Natural killer cell (primary cell): Measurements from ENCODE around the gene DNMT3B. TPM values are rescaled to one million over a fixed set of nuclear protein-coding genes. Genes with fewer than 3 reads are reported as not detected.

Experiments
- ATAC-seq, 3 donors: fragments of 150-1000 bp in 2 of 3; fragments of 200-7000 bp in 1 of 3; cut with Tn5 transposase; 1 replicate in 1 of 3; 2 replicates in 2 of 3; pipeline ENCODE4 v1.10.0; 2021; ENCODE audit warnings: mild to moderate bottlenecking in 2 of 3, moderate library complexity in 2 of 3
- DNase-seq, 2 donors: peaks; one replicate each; pipeline versions ENCODE4 v3.0.0 to v3.0.0-alpha.2; 2013 to 2021; ENCODE audit warnings: mixed read lengths in 1 of 2
- H3K27ac ChIP-seq: one replicate; pipeline ENCODE4 v1.5.1; 2013; ENCODE audit warnings: mild to moderate bottlenecking, low read length
- H3K27me3 ChIP-seq: one replicate; pipeline ENCODE4 v1.6.1; 2013; ENCODE audit warnings: low read length; ENCODE audit not compliant: control insufficient read depth, insufficient read depth
- H3K36me3 ChIP-seq: one replicate; pipeline ENCODE4 v1.6.1; 2013; ENCODE audit warnings: low read length; ENCODE audit not compliant: control insufficient read depth, insufficient read depth
- H3K4me1 ChIP-seq: one replicate; pipeline ENCODE4 v1.6.1; 2013; ENCODE audit warnings: low read length; ENCODE audit not compliant: control insufficient read depth, insufficient read depth
- H3K4me3 ChIP-seq: one replicate; pipeline ENCODE4 v1.5.1; 2013; ENCODE audit warnings: low read length
- H3K9me3 ChIP-seq: one replicate; pipeline ENCODE4 v1.6.1; 2013; ENCODE audit warnings: low read length; ENCODE audit not compliant: control insufficient read depth, insufficient read depth
- H3K27ac Mint-ChIP-seq, 2 donors: one replicate each; pipeline ENCODE4 v1.8.0; 2022; ENCODE audit warnings: mild to moderate bottlenecking in 2 of 2, mixed read lengths in 2 of 2, moderate library complexity in 1 of 2
- H3K27me3 Mint-ChIP-seq, 2 donors: one replicate each; pipeline ENCODE4 v1.8.0; 2022; ENCODE audit warnings: low read depth in 2 of 2, mixed read lengths in 2 of 2
- H3K36me3 Mint-ChIP-seq: one replicate; pipeline ENCODE4 v1.8.0; 2022; ENCODE audit warnings: mixed read lengths
- H3K4me1 Mint-ChIP-seq, 2 donors: one replicate each; pipeline ENCODE4 v1.8.0; 2022; ENCODE audit warnings: mixed read lengths in 2 of 2
- H3K4me3 Mint-ChIP-seq: one replicate; pipeline ENCODE4 v1.8.0; 2022; ENCODE audit warnings: mild to moderate bottlenecking, moderate library complexity, mixed read lengths
- H3K9me3 Mint-ChIP-seq, 2 donors: one replicate each; pipeline ENCODE4 v1.8.0; 2022; ENCODE audit warnings: mixed read lengths in 2 of 2
- CTCF ChIP-seq: fragments of 200-600 bp; IDR thresholded peaks from one replicate; pipeline ENCODE4 v1.8.0; 2022; ENCODE audit warnings: antibody characterized with exemption
- WGBS: methylation state at CpG from one replicate; pipeline ENCODE4 v1.1.7; 2013; ENCODE audit warnings: missing lambda C conversion rate; ENCODE audit not compliant: insufficient coverage; 5-methylcytosine and 5-hydroxymethylcytosine counted together
- intact Hi-C: fragments of 100-400 bp; cut with micrococcal nuclease; formaldehyde crosslinking; loops from one replicate; pipeline ENCODE4 v1.14.2; 2022
- total RNA-seq, 4 donors: library from RNA; stranded (reverse); fragments of 120-200 nt in 1 of 4; gene quantifications; one replicate each; pipeline versions ENCODE4 v1.2.3 to v1.2.4, GENCODE V29; 2013 to 2022

Gene DNMT3B
- total RNA-seq, 3 donors from 2014 or later (not counting 1 experiment from before 2014, with no cell fraction given), result 0.42 to 0.68 (median 0.43) TPM

GRCh38 chr20:32849577-32849976, 87.4 kb downstream of the DNMT3B start:
- ATAC-seq (no peak), DNase-seq (no peak)
- no peaks in the 10 kb centered on the region for H3K27me3 Mint-ChIP-seq
- peaks cover 58% of the 10 kb centered on the region for H3K36me3 ChIP-seq
- H3K4me1 ChIP-seq, result no peaks in the 10 kb centered on the region
- no peak overlapping the region for H3K27ac ChIP-seq
- peaks cover 17 to 23% of the 10 kb centered on the region in 2 donors for H3K4me1 Mint-ChIP-seq
- H3K9me3 Mint-ChIP-seq, result no peaks in the 10 kb centered on the region
- H3K9me3 ChIP-seq, result no peaks in the 10 kb centered on the region
- WGBS, result 89% methylated on average over 4 of the region's 6 CpGs
- intact Hi-C loops, result no loop called here
- H3K36me3 Mint-ChIP-seq, result peaks cover 19% of the 10 kb centered on the region
- TF ChIP-seq CTCF, result no peak
- no peak overlapping the region for H3K4me3 ChIP-seq
- H3K27me3 ChIP-seq, result no peaks in the 10 kb centered on the region
- no peak overlapping the region for H3K27ac Mint-ChIP-seq
- H3K4me3 Mint-ChIP-seq, result no peak overlapping the region

GRCh38 chr20:32855387-32855786, 93.2 kb downstream of the DNMT3B start:
- Histone ChIP-seq H3K4me1 (peaks cover 10% of the 10 kb centered on the region), H3K27ac (no peak overlapping the region), H3K27me3 (no peaks in the 10 kb centered on the region), H3K36me3 (peaks cover 21% of the 10 kb centered on the region), H3K9me3 (no peaks in the 10 kb centered on the region), H3K4me3 (no peak overlapping the region)
- ATAC-seq (no peak), DNase-seq (no peak)
- Mint-ChIP-seq H3K9me3 (no peaks in the 10 kb centered on the region), H3K27me3 (no peaks in the 10 kb centered on the region), H3K36me3 (no peaks in the 10 kb centered on the region), H3K4me3 (no peak overlapping the region), H3K4me1 (peaks cover 24 to 27% of the 10 kb centered on the region in 2 donors), H3K27ac (peak overlapping the region; percentile 37 to 67)
- TF ChIP-seq CTCF, result no peak
- intact Hi-C loops, result no loop called here
- 70% methylated on average over 7 of the region's 7 CpGs for WGBS

GRCh38 chr20:32858189-32858588, 96.0 kb downstream of the DNMT3B start:
- no peaks in the 10 kb centered on the region for H3K27me3 ChIP-seq
- no peak for TF ChIP-seq CTCF
- H3K4me1 ChIP-seq, result peaks cover 10% of the 10 kb centered on the region
- intact Hi-C loops, result no loop called here
- peak overlapping the region; percentile 45 to 63 for H3K27ac Mint-ChIP-seq
- H3K9me3 Mint-ChIP-seq, result no peaks in the 10 kb centered on the region
- DNase-seq (no peak), ATAC-seq (no peak)
- no peaks in the 10 kb centered on the region for H3K27me3 Mint-ChIP-seq
- no peaks in the 10 kb centered on the region for H3K36me3 Mint-ChIP-seq
- no peak overlapping the region for H3K4me3 ChIP-seq
- H3K36me3 ChIP-seq, result peaks cover 9% of the 10 kb centered on the region
- H3K4me3 Mint-ChIP-seq, result no peak overlapping the region
- H3K27ac ChIP-seq, result no peak overlapping the region
- H3K9me3 ChIP-seq, result no peaks in the 10 kb centered on the region
- 80% methylated on average over 2 of the region's 2 CpGs for WGBS
- H3K4me1 Mint-ChIP-seq, result peaks cover 24 to 27% of the 10 kb centered on the region in 2 donors

Other genes with a start within 250 kb of the DNMT3B start
- 100 to 1,000 TPM; 101 to 136 (median 114) TPM for gene NOL4L, start 177.1 kb upstream of the DNMT3B start, total RNA-seq
- under 1 TPM; 0.45 to 0.68 (median 0.61) TPM for gene C20orf203, start 88.4 kb upstream of the DNMT3B start, total RNA-seq
- gene COMMD7, start 18.9 kb upstream of the DNMT3B start, total RNA-seq, result 10 to 100 TPM; 56.7 to 72.1 (median 68.1) TPM
- 100 to 1,000 TPM; 133 to 139 (median 137) TPM for gene MAPRE1, start 57.6 kb downstream of the DNMT3B start, total RNA-seq
- 1 to 10 TPM; 1.2 to 2.9 (median 2.3) TPM for gene EFCAB8, start 96.5 kb downstream of the DNMT3B start, total RNA-seq
- not detected for gene SUN5, start 242.0 kb downstream of the DNMT3B start, total RNA-seq
- gene BPIFB2, start 245.3 kb downstream of the DNMT3B start, total RNA-seq, result not detected